ENCODE data around the gene PINK1.

- TF ChIP-seq, protein P1, sequence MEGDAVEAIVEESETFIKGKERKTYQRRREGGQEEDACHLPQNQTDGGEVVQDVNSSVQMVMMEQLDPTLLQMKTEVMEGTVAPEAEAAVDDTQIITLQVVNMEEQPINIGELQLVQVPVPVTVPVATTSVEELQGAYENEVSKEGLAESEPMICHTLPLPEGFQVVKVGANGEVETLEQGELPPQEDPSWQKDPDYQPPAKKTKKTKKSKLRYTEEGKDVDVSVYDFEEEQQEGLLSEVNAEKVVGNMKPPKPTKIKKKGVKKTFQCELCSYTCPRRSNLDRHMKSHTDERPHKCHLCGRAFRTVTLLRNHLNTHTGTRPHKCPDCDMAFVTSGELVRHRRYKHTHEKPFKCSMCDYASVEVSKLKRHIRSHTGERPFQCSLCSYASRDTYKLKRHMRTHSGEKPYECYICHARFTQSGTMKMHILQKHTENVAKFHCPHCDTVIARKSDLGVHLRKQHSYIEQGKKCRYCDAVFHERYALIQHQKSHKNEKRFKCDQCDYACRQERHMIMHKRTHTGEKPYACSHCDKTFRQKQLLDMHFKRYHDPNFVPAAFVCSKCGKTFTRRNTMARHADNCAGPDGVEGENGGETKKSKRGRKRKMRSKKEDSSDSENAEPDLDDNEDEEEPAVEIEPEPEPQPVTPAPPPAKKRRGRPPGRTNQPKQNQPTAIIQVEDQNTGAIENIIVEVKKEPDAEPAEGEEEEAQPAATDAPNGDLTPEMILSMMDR (IDR thresholded peaks at IDR 0.05): no peak
- TF ChIP-seq POLR2A (IDR thresholded peaks at IDR 0.05): no peak
Observed at GRCh38 chr1:20660363-20660762, 27.1 kb downstream of the PINK1 start.
